PFSK-1 (cell line): ENCODE measurements around the gene PLXNA1.

Experiments used
- FOXP2 ChIP-seq: optimal IDR thresholded peaks from 2 replicates; pipeline ENCODE3; 2011; ENCODE audit warnings: borderline replicate concordance, control low read depth, inconsistent platforms; ENCODE audit not compliant: insufficient read depth; ENCODE audit errors: extremely low read length, extremely low read depth
- POLR2AphosphoS5 ChIP-seq: IDR thresholded peaks from 2 replicates; pipeline ENCODE4 v1.6.1; 2012; ENCODE audit warnings: low read depth, mild to moderate bottlenecking, control low read depth, low read length, moderate library complexity
- SIN3A ChIP-seq: IDR thresholded peaks from 2 replicates; pipeline ENCODE4 v1.6.1; 2012; ENCODE audit warnings: mild to moderate bottlenecking, low read length, moderate library complexity, borderline replicate concordance; ENCODE audit not compliant: insufficient read depth
- TAF1 ChIP-seq: IDR thresholded peaks from 2 replicates; pipeline ENCODE4 v1.6.1; 2012; ENCODE audit warnings: low read length, control low read depth, borderline replicate concordance; ENCODE audit not compliant: insufficient read depth
- TF ChIP-seq, protein P1 (sequence below), 2 experiments: IDR thresholded peaks; 2 replicates each; pipeline versions ENCODE4 v1.6.1 to v1.8.0; 2011 to 2012; ENCODE audit warnings: low read depth in 2 of 2, low read length in 2 of 2, control low read depth in 1 of 2, inconsistent platforms in 1 of 2, mild to moderate bottlenecking in 1 of 2, moderate library complexity in 1 of 2; ENCODE audit not compliant: insufficient read depth in 1 of 2

PLXNA1 gene

DNA sequence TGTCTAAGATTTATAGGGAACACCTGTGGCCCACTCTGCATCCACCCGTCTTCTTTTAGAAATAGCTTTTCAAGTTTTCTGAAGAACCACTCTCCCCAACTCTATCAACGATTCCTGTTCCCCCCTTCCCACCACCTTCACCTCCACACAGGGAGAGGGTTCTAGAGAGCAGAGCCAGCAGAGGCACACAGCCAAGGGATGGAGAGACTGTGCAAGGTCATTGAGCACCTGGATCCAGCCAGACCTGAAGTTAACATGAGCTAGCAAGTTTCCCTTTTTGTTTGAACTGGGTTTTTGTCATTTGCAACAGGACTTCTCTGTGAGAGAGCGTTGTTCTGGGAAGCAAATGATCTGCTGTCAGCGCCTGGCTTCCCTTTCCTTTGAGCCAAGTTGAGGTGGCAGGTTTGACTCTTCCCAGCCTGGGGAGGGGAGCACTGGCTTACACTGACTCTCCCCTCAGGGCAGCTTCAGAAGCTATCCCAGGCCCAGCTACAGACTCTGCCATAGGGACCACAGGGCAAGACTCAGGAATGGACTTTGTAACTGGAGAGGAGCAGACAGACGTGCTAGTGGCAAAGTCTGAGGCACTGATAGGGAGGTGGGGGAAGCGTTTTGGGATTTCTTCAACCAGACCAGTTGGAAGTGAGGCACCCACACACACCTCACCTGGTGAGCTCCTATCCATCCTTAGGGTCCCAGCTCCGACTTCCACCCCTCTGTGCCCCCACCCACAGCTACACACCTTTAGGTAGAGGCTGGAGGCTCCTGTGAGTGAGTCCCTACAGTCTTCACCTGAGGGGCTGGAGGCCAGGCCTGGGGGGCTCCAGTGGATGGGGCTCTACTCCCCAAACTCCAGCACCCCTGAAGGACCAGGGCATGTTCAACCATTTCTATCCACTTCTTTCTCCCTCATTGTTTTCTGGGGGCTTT is 19.4 kb upstream of the PLXNA1 start:
- TF ChIP-seq POLR2AphosphoS5, result no peak
- TF ChIP-seq, protein P1, sequence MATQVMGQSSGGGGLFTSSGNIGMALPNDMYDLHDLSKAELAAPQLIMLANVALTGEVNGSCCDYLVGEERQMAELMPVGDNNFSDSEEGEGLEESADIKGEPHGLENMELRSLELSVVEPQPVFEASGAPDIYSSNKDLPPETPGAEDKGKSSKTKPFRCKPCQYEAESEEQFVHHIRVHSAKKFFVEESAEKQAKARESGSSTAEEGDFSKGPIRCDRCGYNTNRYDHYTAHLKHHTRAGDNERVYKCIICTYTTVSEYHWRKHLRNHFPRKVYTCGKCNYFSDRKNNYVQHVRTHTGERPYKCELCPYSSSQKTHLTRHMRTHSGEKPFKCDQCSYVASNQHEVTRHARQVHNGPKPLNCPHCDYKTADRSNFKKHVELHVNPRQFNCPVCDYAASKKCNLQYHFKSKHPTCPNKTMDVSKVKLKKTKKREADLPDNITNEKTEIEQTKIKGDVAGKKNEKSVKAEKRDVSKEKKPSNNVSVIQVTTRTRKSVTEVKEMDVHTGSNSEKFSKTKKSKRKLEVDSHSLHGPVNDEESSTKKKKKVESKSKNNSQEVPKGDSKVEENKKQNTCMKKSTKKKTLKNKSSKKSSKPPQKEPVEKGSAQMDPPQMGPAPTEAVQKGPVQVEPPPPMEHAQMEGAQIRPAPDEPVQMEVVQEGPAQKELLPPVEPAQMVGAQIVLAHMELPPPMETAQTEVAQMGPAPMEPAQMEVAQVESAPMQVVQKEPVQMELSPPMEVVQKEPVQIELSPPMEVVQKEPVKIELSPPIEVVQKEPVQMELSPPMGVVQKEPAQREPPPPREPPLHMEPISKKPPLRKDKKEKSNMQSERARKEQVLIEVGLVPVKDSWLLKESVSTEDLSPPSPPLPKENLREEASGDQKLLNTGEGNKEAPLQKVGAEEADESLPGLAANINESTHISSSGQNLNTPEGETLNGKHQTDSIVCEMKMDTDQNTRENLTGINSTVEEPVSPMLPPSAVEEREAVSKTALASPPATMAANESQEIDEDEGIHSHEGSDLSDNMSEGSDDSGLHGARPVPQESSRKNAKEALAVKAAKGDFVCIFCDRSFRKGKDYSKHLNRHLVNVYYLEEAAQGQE (IDR thresholded peaks at IDR 0.05; ENCODE audit: insufficient read depth in 1 of 2, low read depth in 2 of 2, low read length in 2 of 2), result no peak

DNA sequence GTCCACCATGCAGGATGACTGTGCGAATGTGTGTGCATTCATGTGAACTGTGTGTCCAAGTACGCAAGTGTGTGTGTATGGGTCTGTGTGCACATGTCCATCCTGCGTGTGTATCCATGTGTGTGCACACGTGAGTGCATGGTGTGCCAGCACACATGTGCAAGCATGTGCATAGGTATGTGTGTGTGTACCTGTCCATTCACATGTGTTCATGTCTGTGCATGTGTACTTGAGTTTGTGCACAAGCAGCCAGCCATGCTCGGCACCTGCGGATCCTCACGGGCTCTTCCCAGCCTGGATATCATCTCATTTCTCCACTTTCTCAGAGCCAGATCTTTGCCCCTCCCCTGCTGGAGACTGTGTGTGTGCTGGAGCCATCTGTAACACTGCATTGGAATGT is 18.7 kb upstream of the PLXNA1 start:
- TF ChIP-seq SIN3A, result no peak
- TF ChIP-seq, protein P1 (IDR thresholded peaks at IDR 0.05; ENCODE audit: insufficient read depth in 1 of 2, low read depth in 2 of 2, low read length in 2 of 2), result no peak
- no peak for TF ChIP-seq TAF1
- no peak for TF ChIP-seq FOXP2
- no peak for TF ChIP-seq POLR2AphosphoS5

DNA sequence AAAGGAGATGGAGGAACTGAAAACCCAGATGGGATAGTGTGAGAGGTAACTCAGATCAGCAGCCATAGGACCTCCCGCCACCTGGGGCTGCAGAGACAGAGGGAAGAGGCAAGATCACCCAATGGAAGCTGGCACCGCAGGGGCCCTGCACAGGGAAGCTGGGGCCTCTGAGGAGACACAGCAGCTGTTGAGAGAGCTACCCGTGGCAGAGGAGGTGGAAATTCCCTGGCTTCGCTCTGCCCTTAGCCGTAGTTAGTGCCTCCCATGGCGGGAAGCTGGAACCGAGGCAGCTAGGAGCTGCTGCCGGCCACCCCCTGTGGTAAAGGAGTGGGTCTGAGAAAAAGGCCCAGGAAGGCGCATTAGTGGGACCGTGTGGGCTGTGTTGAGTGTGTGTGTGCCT is 18.0 kb upstream of the PLXNA1 start:
- TF ChIP-seq, protein P1 (IDR thresholded peaks at IDR 0.05; ENCODE audit: insufficient read depth in 1 of 2, low read depth in 2 of 2, low read length in 2 of 2), result no peak
- no peak for TF ChIP-seq FOXP2

DNA sequence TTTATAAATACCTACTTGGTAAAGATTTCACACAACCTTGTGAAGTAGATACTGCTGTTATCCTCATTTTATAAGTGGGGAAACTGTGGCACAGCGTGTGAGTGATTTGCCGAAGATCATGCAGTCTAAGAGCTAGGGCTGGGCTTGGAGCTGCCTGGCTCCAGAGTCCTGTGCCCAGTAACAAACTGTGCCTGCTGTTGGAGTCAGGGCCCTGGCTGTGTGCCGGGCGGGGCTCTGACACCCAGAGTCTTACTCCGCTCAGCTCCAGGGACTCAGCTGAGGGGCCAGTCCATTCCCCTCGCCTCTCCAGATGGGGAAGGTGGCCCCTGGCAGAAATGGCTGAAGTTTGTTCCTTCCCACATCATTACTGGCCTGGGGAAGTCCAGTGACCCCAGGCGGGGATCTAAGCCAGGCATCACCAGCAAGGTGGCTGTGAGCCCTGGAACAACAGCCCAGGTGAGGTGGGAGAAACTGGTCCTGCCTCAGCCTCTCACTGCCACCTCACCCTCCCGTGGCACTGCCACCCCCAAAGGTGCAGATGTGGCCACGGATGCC is 17.3 kb upstream of the PLXNA1 start:
- no peak for TF ChIP-seq TAF1
- TF ChIP-seq SIN3A, result no peak
- TF ChIP-seq POLR2AphosphoS5, result no peak

DNA sequence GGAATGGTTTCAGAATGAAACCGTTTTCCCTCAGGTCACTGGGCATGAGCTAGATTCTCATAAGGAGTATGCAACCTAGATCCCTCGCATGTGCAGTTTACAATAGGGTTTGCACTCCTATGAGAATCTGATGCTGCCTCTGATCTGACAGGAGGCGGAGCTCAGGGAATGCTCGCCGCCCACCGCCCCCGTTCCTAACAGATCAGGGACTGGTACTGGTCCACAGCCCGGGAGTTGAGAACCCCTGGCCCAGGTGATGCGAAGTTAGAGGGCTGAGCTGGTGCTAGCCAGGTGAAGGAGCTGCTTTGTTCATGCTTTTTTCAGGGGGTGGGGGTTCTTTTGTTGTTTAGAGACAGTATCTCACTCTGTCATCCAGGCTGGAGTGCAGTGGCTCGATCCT is 15.5 kb upstream of the PLXNA1 start:
- TF ChIP-seq TAF1, result no peak
- TF ChIP-seq, protein P1 (IDR thresholded peaks at IDR 0.05; ENCODE audit: insufficient read depth in 1 of 2, low read depth in 2 of 2, low read length in 2 of 2), result no peak
- TF ChIP-seq POLR2AphosphoS5, result no peak
- no peak for TF ChIP-seq SIN3A
- TF ChIP-seq FOXP2, result no peak
